GM19467 (cell line): ENCODE measurements around the gene PHRF1.

Experiments used
- ATAC-seq: cut with Tn5 transposase; IDR thresholded peaks from one replicate; pipeline ENCODE4 v1.9.1; 2021; ENCODE audit warnings: mild to moderate bottlenecking, moderate library complexity; ENCODE audit not compliant: unreplicated experiment

The PHRF1 gene, protein sequence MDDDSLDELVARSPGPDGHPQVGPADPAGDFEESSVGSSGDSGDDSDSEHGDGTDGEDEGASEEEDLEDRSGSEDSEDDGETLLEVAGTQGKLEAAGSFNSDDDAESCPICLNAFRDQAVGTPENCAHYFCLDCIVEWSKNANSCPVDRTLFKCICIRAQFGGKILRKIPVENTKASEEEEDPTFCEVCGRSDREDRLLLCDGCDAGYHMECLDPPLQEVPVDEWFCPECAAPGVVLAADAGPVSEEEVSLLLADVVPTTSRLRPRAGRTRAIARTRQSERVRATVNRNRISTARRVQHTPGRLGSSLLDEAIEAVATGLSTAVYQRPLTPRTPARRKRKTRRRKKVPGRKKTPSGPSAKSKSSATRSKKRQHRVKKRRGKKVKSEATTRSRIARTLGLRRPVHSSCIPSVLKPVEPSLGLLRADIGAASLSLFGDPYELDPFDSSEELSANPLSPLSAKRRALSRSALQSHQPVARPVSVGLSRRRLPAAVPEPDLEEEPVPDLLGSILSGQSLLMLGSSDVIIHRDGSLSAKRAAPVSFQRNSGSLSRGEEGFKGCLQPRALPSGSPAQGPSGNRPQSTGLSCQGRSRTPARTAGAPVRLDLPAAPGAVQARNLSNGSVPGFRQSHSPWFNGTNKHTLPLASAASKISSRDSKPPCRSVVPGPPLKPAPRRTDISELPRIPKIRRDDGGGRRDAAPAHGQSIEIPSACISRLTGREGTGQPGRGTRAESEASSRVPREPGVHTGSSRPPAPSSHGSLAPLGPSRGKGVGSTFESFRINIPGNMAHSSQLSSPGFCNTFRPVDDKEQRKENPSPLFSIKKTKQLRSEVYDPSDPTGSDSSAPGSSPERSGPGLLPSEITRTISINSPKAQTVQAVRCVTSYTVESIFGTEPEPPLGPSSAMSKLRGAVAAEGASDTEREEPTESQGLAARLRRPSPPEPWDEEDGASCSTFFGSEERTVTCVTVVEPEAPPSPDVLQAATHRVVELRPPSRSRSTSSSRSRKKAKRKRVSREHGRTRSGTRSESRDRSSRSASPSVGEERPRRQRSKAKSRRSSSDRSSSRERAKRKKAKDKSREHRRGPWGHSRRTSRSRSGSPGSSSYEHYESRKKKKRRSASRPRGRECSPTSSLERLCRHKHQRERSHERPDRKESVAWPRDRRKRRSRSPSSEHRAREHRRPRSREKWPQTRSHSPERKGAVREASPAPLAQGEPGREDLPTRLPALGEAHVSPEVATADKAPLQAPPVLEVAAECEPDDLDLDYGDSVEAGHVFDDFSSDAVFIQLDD (N-terminal part only)

GRCh38 chr11:575996-576768 lies at the start of gene PHRF1:
TSS of gene PHRF1 (plus strand) at chr11:576470. CDS start at chr11:581513, 5,043 bp downstream.
- peak; percentile 72 for ATAC-seq

DNA sequence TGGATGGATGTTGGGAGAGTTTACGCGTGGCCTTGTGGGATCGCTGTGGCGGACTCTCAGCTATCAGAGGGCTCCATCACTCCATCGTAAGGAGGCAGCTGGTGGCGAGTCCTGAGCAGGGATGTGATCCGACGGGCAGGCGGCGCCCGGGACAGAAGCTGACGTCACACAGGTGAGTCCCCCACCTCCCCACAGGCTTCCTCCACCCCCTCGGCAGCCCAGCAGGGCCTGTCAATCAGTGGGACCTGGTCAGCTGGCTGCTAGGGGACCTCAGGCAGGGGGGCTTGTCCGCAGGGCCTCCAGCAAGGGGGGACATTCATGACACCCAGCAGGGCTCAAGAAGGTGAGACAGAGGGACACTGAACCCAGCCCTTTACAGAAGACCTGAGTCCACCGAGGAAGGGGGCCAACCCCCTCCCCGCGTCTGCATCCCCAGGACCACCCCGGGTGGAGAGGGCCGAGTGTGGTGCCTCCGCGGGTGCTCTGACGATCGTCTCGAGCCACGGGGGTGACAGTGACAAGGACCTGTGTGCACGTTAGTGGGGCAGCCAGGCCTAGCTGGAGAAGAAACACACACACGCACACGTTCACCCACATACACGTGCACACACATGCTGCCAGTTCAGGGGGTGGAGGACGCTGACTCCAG lies 48.0 kb upstream of the PHRF1 start:
- ATAC-seq = no peak

DNA sequence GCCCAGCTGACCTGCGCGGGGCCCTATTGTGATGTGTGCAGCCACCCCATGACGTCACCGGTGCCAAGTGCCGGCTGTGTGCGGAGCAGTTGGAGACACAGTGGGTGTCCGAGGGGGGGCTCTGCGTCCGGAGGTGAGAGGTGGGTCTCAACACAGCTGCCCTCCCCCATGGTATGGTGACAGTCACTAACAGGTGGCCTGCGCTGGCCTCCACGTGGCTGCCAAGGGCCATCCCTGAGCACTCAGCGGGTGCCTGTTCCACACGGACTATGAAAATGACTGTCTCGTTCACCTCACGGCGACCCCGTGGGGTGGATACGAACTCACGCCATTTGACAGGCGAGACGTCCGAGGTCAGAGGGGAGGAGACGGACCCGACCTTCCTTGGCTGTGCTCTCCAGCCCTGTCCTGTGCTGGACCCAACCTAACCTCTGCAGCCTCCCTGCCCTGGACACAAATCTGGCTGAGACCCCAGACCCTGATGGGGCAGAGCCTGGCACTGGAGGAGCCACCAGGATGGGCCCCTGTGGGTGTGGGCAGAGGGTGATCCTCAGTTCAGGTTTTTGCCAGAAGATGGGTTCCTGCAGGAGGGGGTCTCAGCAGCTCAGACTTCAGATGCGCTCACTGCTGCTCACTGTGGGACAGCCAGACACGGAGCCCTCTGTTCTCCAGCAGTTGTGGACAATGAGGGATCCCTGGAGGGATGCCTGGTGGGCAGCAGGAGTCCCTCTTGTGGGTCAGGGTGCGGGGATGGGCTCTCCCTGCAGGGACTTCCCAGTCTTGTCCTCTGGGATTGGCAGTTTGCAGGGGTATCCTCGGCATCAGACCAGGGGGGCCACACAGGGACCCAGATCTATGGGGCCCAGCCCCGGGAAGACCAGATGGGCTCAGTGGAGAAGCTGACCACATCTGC lies 47.2 kb upstream of the PHRF1 start:
- no peak for ATAC-seq

DNA sequence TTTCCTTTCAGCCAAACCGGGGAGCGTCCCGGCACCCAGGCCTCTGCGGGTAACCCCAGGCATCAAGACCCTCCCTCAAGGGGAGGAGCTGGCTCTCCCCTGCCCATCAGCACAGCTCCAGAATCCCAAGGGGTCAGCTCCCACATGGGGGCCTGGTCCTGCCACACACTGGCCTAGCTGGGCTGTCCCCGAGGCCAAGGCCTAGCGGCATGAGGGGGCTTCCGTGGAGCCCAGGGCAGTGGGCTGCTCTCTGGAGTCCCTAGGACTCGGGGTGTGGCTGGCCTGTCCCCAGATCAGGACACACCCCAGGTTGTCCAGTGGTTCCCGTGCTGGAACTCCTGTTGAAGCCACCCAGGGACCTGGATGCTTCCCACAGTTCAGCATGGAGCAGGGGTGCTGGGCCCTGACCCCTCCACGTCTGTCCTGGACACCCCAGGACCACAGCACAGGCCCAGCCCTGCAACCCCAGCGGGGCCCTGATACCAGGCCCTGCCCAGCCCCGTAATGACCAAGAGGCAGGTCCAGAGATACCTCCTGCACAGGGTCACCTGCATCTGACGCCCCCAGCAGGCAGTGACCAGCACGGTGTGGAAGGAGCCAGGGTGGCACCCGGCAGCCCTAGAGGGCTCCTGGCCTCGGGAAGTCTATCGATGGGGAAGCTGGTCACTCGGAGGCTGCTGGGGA lies 46.4 kb upstream of the PHRF1 start:
- ATAC-seq = no peak

- no peak for ATAC-seq
Measured at GRCh38 chr11:530960-531831, 45.1 kb upstream of the PHRF1 start.

DNA sequence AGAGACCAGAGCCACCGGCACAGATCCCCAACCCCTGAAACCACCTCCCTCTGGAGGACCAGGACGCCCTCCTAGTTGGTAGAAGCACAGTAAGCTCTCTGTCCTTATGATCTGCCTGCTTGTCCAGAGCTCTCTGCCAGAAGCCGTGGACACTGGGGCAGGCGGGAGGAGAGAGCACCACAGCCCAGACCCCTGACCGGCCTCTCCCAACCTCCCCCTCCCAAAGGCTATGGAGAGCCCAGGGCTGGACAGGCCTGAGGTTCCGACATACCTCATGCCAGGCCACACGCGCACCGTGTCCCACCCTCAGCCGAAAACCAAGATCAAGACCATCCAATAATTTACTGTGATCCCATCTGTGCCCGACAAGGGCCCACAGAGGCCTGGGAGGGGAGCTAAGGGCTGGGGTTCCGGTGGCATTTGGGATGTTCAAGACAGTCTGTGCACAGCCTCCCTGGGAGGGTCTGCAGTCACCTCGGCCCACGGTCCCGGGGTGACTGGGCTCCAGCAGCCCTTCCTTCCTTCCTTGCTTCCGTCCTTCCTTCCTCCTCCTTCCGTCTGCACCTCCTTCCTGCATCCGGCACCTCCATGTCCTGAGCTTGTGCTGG lies 44.2 kb upstream of the PHRF1 start:
- no peak for ATAC-seq

- no peak for ATAC-seq
Measured at GRCh38 chr11:532527-532985, 43.7 kb upstream of the PHRF1 start.

DNA sequence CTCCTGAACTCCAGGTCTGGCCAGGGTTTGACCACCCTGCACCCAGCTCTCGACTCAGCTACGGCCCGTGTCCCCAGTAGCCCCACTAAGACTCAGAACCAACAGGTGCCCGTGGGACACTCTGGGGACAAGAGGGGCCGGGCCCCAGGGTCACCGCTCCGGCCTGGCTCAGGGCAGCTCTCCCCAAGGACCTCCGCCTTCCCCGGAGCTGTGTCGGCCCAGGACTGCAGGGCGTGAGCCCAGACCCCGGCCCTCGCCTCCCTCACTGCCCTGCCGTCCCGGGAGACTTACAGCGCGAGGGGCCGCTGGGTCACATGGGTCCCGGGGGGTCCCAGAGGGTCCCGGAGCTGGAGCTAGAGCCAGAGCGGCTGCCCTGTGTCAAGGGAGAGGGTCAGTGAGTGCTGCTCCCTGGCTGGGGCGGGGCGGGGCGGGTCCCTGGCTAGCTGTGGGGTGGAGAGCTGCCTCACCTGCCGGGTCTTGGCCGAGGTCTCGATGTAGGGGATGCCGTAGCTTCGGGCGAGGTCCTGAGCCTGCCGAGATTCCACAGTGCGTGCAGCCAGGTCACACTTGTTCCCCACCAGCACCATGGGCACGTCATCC lies 43.2 kb upstream of the PHRF1 start:
- no peak for ATAC-seq

GRCh38 chr11:533586-534395 lies 42.5 kb upstream of the PHRF1 start:
- no peak for ATAC-seq

DNA sequence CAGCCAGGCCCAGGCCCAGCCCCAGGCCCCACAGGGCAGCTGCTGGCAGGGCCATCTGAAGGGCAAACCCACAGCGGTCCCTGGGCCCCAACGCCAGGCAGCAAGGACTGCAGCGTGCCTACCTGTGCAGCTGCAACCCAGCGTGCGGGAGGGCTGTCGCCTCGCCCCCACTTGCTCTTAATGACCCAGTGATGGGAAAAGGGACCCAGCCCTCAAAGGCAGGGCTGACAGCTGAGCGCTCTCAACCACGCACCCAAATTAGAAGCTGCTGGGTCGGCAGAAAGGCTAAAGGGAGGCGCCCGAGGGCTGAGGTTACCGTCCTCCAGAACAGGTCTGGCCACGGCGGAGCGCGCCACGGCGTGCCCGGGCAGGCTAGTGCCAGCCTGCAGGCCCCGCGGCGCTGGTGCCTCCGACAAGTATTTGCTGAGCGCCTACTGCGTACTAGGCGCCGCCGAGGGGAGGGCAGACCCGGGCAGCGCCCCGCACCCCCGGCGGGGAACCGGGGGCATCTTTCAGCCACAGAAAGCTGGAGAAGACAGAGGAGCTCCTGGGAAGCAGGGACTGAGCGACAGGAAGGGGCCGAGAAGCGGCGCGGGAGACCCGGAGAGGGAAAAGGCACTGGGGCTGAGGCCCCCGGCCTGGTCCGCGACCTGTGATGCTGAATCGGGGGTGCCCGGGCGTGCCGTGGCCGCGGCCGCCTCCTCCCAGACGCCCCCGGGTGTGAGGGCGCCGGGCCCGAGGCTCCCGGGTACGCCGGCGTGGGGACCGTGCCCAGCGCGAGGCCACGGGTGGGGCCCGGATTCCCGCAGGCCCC lies 41.7 kb upstream of the PHRF1 start:
- ATAC-seq = no peak

- ATAC-seq = peak; percentile 9
Measured at GRCh38 chr11:535210-535518, 41.1 kb upstream of the PHRF1 start.

- peak; percentile 65 for ATAC-seq
Measured at GRCh38 chr11:535519-536454, 40.5 kb upstream of the PHRF1 start, which contains the start of gene HRAS. TSS of gene HRAS (minus strand) at chr11:535576.

DNA sequence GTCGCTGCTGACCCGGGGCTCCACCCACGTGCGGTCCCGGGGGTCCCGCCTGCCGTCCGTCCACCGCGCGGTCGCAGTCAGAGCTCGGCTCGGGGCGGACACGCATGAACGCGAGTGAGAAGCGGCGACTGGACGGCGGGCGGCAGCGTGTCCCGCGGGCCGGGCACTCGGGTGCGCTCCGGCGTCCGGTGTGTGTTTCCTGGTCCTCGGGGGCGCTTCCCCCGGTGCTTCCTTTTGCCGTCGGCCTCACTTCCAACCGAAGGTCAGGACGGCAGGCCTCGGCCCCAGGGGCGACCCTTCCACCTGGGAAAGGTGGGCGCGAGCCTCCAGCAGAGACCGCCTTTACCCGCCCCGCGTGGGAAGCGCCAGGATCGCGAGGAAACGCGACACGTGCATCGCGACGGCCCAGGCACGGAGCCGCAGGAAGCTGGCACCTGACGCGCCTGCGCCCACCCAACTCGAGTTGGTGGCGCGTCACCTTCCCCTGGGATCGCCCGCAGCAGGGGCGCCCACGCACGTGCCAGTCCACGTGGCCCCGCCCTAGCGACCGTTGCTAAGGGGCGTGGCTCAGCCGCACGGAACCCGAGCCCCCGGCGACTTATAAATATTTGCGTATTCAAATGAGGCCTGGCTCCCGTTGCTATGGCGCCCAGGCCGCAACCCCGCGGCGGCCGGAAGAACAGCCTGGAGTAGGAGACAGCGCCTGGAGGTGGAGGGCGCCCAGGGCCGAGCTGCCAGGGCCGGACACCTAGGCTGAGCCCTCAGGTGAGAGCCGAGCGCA lies 39.2 kb upstream of the PHRF1 start, which contains the start of gene LRRC56:
Gene LRRC56 (plus strand): TSS at position 687 of the 781 bp plus-strand sequence. CDS start 3,158 bp downstream, outside the sequence.
- peak; percentile 39 for ATAC-seq
